GM21381 (cell line): ENCODE results near the gene MBD6.
"Not testable (repeated sequence)": the region's sequence is repeated elsewhere in the genome, so short reads cannot be mapped to it uniquely, and the experiment has no call there.

ENCODE experiments used
- ATAC-seq: cut with Tn5 transposase; IDR thresholded peaks from one replicate; pipeline ENCODE4 v1.9.1; 2021; ENCODE audit warnings: mild to moderate bottlenecking, moderate library complexity; ENCODE audit not compliant: unreplicated experiment

Gene MBD6

GRCh38 chr12:57568838-57569237 lies 46.2 kb downstream of the MBD6 start:
- no peak for ATAC-seq

- ATAC-seq: no peak
Observed at GRCh38 chr12:57569858-57570257, 47.2 kb downstream of the MBD6 start.

GRCh38 chr12:57570438-57570837 lies 47.8 kb downstream of the MBD6 start:
- not testable (repeated sequence) for ATAC-seq

GRCh38 chr12:57571926-57572762 lies 49.5 kb downstream of the MBD6 start:
- ATAC-seq: no peak

GRCh38 chr12:57574795-57575194 lies 52.2 kb downstream of the MBD6 start:
- ATAC-seq: no peak

- no peak for ATAC-seq
Observed at GRCh38 chr12:57575771-57576612, 53.4 kb downstream of the MBD6 start.

- no peak for ATAC-seq
Observed at GRCh38 chr12:57576613-57577160, 54.1 kb downstream of the MBD6 start.

GRCh38 chr12:57577981-57578758 lies 55.5 kb downstream of the MBD6 start:
- ATAC-seq: no peak

- no peak for ATAC-seq
Observed at GRCh38 chr12:57579011-57579410, 56.4 kb downstream of the MBD6 start.
